Measurements from ENCODE around the gene ZNF511. TPM values are rescaled to one million over a fixed set of nuclear protein-coding genes. Genes with fewer than 3 reads are reported as not detected.

Gene ZNF511
- total RNA-seq, 1 experiment from 2014 or later, result 44.7 TPM

DNA sequence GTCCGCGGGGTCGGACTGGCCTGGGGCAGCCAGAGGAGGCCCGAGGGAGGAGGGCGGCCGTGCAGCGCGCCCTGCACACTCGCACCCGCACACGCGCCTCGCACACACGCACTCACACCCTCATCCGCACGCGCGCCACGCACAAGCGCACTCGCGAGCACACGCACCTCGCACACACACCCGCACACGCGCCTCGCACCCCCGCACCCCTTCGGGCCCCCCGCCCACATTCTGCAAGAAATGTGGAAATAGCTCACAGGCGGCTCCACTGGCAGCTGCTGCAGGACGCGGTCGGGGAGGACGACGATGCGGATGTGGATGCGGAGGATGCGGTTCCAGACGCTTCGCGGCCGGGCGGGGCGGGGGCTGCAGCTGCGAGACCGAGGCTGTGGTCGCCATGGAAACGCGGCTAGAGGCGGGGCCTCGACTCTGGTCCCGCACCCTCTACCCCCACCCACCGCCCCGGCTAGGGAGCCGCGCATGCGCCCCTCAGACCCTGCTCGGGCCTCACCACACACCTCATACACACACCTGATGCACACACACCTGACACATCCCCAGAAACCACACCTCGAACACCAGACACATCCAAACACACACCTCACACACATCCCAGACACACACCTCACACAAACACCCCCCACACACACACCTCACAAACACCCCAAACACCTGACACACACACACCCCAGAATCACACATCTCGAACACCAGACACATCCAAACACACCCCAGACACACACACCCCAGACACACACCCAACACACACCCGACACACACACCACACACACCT lies 28.1 kb downstream of the ZNF511 start, which contains the start of gene CALY:
CALY (minus strand) TSS at position 320 of the 793 bp plus-strand sequence. CDS start 7,907 bp downstream, outside the sequence.
- POLR2A ChIA-PET (ENCODE audit: unreplicated experiment), result no interaction called here
- no peak within 1 kb of the TSS for H3K27ac ChIP-seq
- H3K9me2 ChIP-seq (ENCODE audit: insufficient read depth), result no peaks in the 10 kb centered on the region
- CTCF ChIA-PET, result no interaction called here
- H2AFZ ChIP-seq, result no peak within 1 kb of the TSS
- H3F3A ChIP-seq (ENCODE audit: insufficient read depth, low read depth), result no peaks in the 10 kb centered on the region
- no peaks in the 10 kb centered on the region for H3K36me3 ChIP-seq (ENCODE audit: low read depth)
- intact Hi-C loops (cut with micrococcal nuclease; ENCODE audit: unreplicated experiment), result no loop called here
- H3K79me2 ChIP-seq (ENCODE audit: low read depth), result no peaks in the 10 kb centered on the region
- no peaks in the 10 kb centered on the region for H3K4me1 ChIP-seq (replicated peaks; ENCODE audit: insufficient read depth)
- H3K4me2 ChIP-seq, result no peak within 1 kb of the TSS
- H4K20me1 ChIP-seq (ENCODE audit: insufficient read depth), result no peaks in the 10 kb centered on the region
- H3K4me3 ChIP-seq, result no peak within 1 kb of the TSS
- DNase-seq, result no peak
- H3K9me3 ChIP-seq (ENCODE audit: insufficient read depth, low read depth), result no peaks in the 10 kb centered on the region
- TF ChIP-seq, protein P1, sequence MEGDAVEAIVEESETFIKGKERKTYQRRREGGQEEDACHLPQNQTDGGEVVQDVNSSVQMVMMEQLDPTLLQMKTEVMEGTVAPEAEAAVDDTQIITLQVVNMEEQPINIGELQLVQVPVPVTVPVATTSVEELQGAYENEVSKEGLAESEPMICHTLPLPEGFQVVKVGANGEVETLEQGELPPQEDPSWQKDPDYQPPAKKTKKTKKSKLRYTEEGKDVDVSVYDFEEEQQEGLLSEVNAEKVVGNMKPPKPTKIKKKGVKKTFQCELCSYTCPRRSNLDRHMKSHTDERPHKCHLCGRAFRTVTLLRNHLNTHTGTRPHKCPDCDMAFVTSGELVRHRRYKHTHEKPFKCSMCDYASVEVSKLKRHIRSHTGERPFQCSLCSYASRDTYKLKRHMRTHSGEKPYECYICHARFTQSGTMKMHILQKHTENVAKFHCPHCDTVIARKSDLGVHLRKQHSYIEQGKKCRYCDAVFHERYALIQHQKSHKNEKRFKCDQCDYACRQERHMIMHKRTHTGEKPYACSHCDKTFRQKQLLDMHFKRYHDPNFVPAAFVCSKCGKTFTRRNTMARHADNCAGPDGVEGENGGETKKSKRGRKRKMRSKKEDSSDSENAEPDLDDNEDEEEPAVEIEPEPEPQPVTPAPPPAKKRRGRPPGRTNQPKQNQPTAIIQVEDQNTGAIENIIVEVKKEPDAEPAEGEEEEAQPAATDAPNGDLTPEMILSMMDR (conservative IDR thresholded peaks at IDR 0.05), result no peak
- TF ChIP-seq EZH2 (IDR thresholded peaks at IDR 0.05; ENCODE audit: low read depth), result no peak
- peaks cover 12% of the 10 kb centered on the region for H3K27me3 ChIP-seq (ENCODE audit: insufficient read depth, low read depth)
- no TSS peak for BruUV-seq (replicated peaks)

DNA sequence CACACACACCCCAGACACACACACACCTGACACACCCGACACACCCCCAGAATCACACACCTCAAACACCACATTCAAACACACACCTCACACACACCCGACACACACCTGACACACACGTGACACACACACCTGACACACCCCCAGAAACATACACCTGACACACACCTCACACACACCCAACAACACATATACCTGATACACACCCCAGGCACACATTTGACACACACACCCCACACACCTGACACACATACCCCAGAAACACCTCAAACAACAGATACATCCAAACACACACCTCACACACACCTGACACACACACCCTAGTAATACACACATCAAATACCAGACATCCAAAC lies 28.6 kb downstream of the ZNF511 start:
- Histone ChIP-seq H4K20me1 (ENCODE audit: insufficient read depth) (no peaks in the 10 kb centered on the region), H3K9me3 (ENCODE audit: insufficient read depth, low read depth) (no peaks in the 10 kb centered on the region), H3K4me3 (no peak overlapping the region), H3F3A (ENCODE audit: insufficient read depth, low read depth) (no peaks in the 10 kb centered on the region), H3K9me2 (ENCODE audit: insufficient read depth) (no peaks in the 10 kb centered on the region), H2AFZ (no peak overlapping the region), H3K27ac (no peak overlapping the region), H3K36me3 (ENCODE audit: low read depth) (no peaks in the 10 kb centered on the region), H3K79me2 (ENCODE audit: low read depth) (no peaks in the 10 kb centered on the region), H3K4me2 (no peak overlapping the region), H3K27me3 (ENCODE audit: insufficient read depth, low read depth) (peaks cover 6% of the 10 kb centered on the region), H3K4me1 (replicated peaks; ENCODE audit: insufficient read depth) (no peaks in the 10 kb centered on the region)
- TF ChIP-seq EZH2 (IDR thresholded peaks at IDR 0.05; ENCODE audit: low read depth), result no peak
- intact Hi-C loops (cut with micrococcal nuclease; ENCODE audit: unreplicated experiment), result no loop called here
- no TSS peak for BruUV-seq (replicated peaks)
- no peak for DNase-seq
- ChIA-PET POLR2A (ENCODE audit: unreplicated experiment) (no interaction called here), CTCF (no interaction called here)

DNA sequence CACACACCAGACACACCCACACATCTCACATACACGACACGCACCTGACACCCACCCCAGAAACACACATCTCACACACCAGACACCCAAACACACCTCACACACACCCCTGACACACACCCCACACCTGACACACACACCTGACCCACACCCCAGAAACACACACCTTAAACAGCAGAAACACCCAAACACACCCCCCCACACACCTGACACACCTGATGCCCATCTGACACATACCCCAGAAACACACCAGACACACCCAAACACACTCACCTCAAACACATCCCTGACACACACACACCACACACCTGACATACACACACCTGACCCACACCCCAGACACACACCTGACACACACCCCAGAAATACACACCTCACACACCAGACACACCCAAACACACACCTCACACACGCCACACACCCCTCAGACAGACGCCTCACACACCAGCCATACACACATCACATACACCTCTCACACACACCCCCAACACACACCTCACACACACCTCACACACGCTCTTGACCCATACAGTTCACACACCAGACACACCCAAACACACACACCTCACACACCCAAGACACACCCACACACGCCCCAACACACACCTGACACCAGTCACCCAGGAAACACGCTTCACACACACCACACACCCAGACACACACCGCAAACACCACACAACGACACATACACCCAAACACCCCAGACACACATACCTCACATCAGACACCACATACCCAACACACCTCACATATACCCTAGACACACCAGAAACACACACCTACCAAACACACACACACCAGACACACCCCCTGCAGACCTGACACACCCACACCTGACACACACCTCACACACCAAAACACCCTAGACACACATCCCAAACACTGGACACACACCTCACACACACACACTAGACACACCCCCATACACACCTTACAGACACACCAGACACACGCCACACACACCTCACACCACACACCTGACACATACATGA lies 29.7 kb downstream of the ZNF511 start:
- no peak for TF ChIP-seq EZH2 (IDR thresholded peaks at IDR 0.05; ENCODE audit: low read depth)
- TF ChIP-seq, protein P1 (conservative IDR thresholded peaks at IDR 0.05), result no peak
- no peak for DNase-seq
- Histone ChIP-seq H3K4me2 (no peak overlapping the region), H3K9me3 (ENCODE audit: insufficient read depth, low read depth) (no peaks in the 10 kb centered on the region), H3K4me1 (replicated peaks; ENCODE audit: insufficient read depth) (no peaks in the 10 kb centered on the region), H2AFZ (no peak overlapping the region), H3K27ac (no peak overlapping the region), H3K36me3 (ENCODE audit: low read depth) (no peaks in the 10 kb centered on the region), H3F3A (ENCODE audit: insufficient read depth, low read depth) (no peaks in the 10 kb centered on the region), H3K4me3 (no peak overlapping the region), H3K27me3 (ENCODE audit: insufficient read depth, low read depth) (no peaks in the 10 kb centered on the region), H3K79me2 (ENCODE audit: low read depth) (no peaks in the 10 kb centered on the region), H4K20me1 (ENCODE audit: insufficient read depth) (no peaks in the 10 kb centered on the region), H3K9me2 (ENCODE audit: insufficient read depth) (no peaks in the 10 kb centered on the region)
- ChIA-PET CTCF (no interaction called here), POLR2A (ENCODE audit: unreplicated experiment) (no interaction called here)
- no TSS peak for BruUV-seq (replicated peaks)
- intact Hi-C loops (cut with micrococcal nuclease; ENCODE audit: unreplicated experiment), result no loop called here
